Progenitor cell of endocrine pancreas (in vitro differentiated cells): Measurements from ENCODE around the gene FANCC. TPM values are rescaled to one million over a fixed set of nuclear protein-coding genes. Genes with fewer than 3 reads are reported as not detected.

Source experiments
- DNase-seq: peaks from one replicate; pipeline ENCODE4 v3.0.0; 2021; ENCODE audit warnings: low spot score; ENCODE audit not compliant: unreplicated experiment
- H3K27ac Mint-ChIP-seq: 2 replicates; pipeline ENCODE4 v1.8.0; 2021; ENCODE audit warnings: mild to moderate bottlenecking, moderate library complexity, mixed read lengths
- H3K27me3 Mint-ChIP-seq: 2 replicates; pipeline ENCODE4 v1.8.0; 2021; ENCODE audit warnings: mixed read lengths
- H3K36me3 Mint-ChIP-seq: 2 replicates; pipeline ENCODE4 v1.8.0; 2022; ENCODE audit warnings: mixed read lengths; ENCODE audit not compliant: insufficient read depth
- H3K4me1 Mint-ChIP-seq: 2 replicates; pipeline ENCODE4 v1.8.0; 2021; ENCODE audit warnings: low read depth, mixed read lengths
- H3K4me3 Mint-ChIP-seq: 2 replicates; pipeline ENCODE4 v1.8.0; 2021; ENCODE audit warnings: low read depth, mild to moderate bottlenecking, moderate library complexity, mixed read lengths
- H3K9me3 Mint-ChIP-seq: 2 replicates; pipeline ENCODE4 v1.8.0; 2021; ENCODE audit warnings: low read depth, mixed read lengths
- total RNA-seq: library from RNA; stranded (reverse); gene quantifications from 2 replicates; pipeline ENCODE4 v1.2.1, GENCODE V29; 2021
- TF ChIP-seq, protein P1 (sequence below): fragments of 200-600 bp; sonication (generic); IDR thresholded peaks from one replicate; pipeline ENCODE4 v1.5.0; 2021; ENCODE audit warnings: antibody characterized with exemption, mild to moderate bottlenecking; ENCODE audit not compliant: unreplicated experiment

The FANCC gene
- total RNA-seq, 1 donor from 2014 or later: 28.9 TPM

DNA sequence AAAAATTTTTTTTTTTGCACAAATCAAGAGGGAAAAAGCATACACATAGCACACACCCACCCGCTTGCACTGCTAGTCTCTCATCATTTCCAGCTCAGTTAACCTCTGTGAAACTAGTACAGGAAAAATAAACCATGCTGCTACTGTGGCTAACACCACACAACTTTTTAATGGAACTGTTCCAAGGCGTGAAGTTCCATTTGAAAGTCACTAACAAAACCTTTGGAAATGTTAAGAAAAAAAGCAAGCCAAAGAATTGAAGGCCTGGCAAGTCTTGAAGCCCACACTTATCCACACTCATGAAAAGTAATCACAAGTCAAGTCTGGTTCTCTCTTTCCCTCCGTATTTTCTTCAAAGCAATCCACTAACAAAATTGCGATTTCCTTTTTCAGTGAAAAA is 116.3 kb downstream of the FANCC start:
- Mint-ChIP-seq H3K27me3 (no peaks in the 10 kb centered on the region), H3K36me3 (no peaks in the 10 kb centered on the region), H3K4me1 (peaks cover 3% of the 10 kb centered on the region), H3K27ac (no peak overlapping the region), H3K4me3 (no peak overlapping the region), H3K9me3 (no peaks in the 10 kb centered on the region)
- DNase-seq: no peak
- TF ChIP-seq, protein P1, sequence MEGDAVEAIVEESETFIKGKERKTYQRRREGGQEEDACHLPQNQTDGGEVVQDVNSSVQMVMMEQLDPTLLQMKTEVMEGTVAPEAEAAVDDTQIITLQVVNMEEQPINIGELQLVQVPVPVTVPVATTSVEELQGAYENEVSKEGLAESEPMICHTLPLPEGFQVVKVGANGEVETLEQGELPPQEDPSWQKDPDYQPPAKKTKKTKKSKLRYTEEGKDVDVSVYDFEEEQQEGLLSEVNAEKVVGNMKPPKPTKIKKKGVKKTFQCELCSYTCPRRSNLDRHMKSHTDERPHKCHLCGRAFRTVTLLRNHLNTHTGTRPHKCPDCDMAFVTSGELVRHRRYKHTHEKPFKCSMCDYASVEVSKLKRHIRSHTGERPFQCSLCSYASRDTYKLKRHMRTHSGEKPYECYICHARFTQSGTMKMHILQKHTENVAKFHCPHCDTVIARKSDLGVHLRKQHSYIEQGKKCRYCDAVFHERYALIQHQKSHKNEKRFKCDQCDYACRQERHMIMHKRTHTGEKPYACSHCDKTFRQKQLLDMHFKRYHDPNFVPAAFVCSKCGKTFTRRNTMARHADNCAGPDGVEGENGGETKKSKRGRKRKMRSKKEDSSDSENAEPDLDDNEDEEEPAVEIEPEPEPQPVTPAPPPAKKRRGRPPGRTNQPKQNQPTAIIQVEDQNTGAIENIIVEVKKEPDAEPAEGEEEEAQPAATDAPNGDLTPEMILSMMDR: no peak

DNA sequence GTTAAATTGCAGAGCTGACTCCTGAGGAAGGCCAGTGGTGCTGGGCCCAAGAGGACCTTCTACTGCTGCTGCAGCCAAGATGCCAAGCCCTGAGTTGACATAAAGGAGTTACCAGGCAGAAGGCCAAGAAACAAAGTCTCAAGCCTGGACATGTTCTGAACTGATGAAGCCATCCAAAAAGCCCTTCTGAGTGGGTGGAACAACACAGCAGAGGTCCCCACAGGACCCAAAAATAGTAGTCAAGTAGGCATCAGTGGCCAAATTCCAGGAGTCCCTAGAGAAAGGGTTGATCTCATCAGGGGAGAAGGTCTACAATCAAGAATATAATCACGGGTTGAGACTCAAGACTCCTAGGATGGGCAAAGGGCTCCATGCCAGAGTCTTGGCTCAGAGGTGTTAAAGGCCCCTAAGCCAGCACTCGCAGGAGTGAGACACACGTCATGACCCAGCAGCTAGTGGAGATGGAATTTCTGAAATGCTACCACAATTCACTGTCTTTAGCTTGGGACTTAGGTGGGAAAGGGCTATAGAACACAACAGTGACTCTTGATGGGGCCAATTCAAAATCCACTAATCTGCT is 119.7 kb downstream of the FANCC start:
- no peak overlapping the region for H3K4me3 Mint-ChIP-seq
- H3K36me3 Mint-ChIP-seq: peaks cover 3% of the 10 kb centered on the region
- H3K27ac Mint-ChIP-seq: no peak overlapping the region
- TF ChIP-seq, protein P1: no peak
- H3K27me3 Mint-ChIP-seq: no peaks in the 10 kb centered on the region
- H3K4me1 Mint-ChIP-seq: no peaks in the 10 kb centered on the region
- no peak for DNase-seq
- no peaks in the 10 kb centered on the region for H3K9me3 Mint-ChIP-seq

DNA sequence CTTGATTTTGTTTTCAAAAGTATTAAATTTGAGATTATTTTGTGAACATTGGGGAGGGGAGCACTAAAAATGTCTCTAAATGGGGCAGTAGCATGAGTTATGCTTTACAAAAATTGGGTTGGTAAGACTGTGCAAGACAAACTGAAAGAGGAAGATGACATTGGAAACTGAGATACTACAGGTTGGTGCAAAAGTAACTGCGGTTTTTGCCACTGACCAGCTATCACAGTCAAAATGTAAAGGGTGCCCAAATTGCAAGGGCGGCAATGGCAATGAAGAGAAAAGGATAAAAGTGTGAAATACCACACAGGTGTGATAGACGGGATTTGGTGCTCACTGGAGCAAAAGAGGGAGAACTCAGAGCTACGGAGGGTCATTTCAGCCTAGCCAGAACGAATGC is 124.0 kb downstream of the FANCC start:
- TF ChIP-seq, protein P1: no peak

DNA sequence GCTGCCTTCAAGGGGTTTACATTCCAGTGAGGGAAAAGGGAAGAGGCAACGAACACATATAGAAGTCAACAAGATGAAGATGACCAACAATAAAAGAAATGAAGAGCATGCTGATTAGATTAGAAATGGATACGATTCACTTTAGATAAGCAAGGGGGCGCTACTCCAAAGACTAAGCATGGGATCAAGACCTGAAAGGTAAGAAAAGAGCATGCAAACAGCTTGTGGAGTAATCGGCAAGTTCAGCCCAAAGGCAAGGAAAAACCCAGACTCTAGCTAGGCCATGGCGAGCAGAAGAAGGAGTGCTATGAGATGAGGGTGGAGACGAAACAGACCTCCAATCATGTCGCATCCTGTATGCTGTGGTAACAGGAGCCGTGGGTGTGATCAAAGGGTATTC is 124.4 kb downstream of the FANCC start:
- no peak overlapping the region for H3K4me3 Mint-ChIP-seq
- H3K36me3 Mint-ChIP-seq: peaks cover 3% of the 10 kb centered on the region
- H3K27me3 Mint-ChIP-seq: no peaks in the 10 kb centered on the region
- no peaks in the 10 kb centered on the region for H3K9me3 Mint-ChIP-seq
- H3K27ac Mint-ChIP-seq: peak overlapping the region; percentile 63
- peaks cover 7% of the 10 kb centered on the region for H3K4me1 Mint-ChIP-seq
- no peak for DNase-seq
- TF ChIP-seq, protein P1: no peak

More for the DNA sequence above, 124.0 kb downstream of the FANCC start:
- peaks cover 3% of the 10 kb centered on the region for H3K36me3 Mint-ChIP-seq
- no peak overlapping the region for H3K4me3 Mint-ChIP-seq
- H3K27me3 Mint-ChIP-seq: no peaks in the 10 kb centered on the region
- H3K9me3 Mint-ChIP-seq: no peaks in the 10 kb centered on the region
- H3K4me1 Mint-ChIP-seq: peaks cover 6% of the 10 kb centered on the region
- H3K27ac Mint-ChIP-seq: no peak overlapping the region
- DNase-seq: no peak

DNA sequence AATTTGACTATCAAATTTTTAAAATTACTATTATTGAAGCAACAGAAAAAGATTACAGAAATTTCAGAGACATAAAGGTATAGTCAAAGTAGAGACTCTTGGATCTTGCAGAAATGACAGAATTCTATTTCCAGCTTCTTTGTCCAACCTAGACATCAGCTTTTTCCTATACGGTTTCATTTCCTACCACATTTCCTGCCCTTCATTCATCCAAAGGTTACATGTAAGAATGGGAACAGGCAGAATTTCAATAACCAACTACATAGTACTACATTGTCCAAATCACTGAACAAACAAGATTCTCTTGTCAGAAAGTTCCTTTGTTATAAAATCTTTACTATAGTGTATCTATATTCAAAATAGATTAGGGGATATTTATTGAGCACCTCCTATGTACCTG is 124.9 kb downstream of the FANCC start:
- no peaks in the 10 kb centered on the region for H3K27me3 Mint-ChIP-seq
- H3K4me3 Mint-ChIP-seq: no peak overlapping the region
- peaks cover 3% of the 10 kb centered on the region for H3K36me3 Mint-ChIP-seq
- peak overlapping the region; percentile 63 for H3K27ac Mint-ChIP-seq
- DNase-seq: no peak
- no peaks in the 10 kb centered on the region for H3K9me3 Mint-ChIP-seq
- peaks cover 7% of the 10 kb centered on the region for H3K4me1 Mint-ChIP-seq
- TF ChIP-seq, protein P1: no peak
